Panc1 (cell line): ENCODE results near the gene SLC9A9. TPM values are rescaled to one million over a fixed set of nuclear protein-coding genes. Genes with fewer than 3 reads are reported as not detected.

Experiments used
- ATAC-seq: fragments of 200-7000 bp; cut with Tn5 transposase; 2 replicates; pipeline ENCODE4 v1.9.1; 2020; ENCODE audit warnings: mild to moderate bottlenecking, moderate library complexity
- BruUV-seq: library from RNA; stranded (reverse); fragments of 400-500 nt; replicated peaks from 2 replicates; lab custom pipeline; 2021; lab: Mats Ljungman, UMichigan
- CTCF ChIA-PET: fragments of 300-600 bp; sonication (Branson Sonifier 250); formaldehyde crosslinking; loops from one replicate; lab custom pipeline; 2022; ENCODE audit warnings: antibody characterized with exemption; lab: Charles Lee
- POLR2A ChIA-PET: fragments of 300-600 bp; sonication (Branson Sonifier 250); formaldehyde crosslinking; loops from one replicate; lab custom pipeline; 2022; ENCODE audit warnings: antibody characterized with exemption; lab: Charles Lee
- DNase-seq: peaks from one replicate; pipeline ENCODE4 v3.0.0-alpha.2; 2010; ENCODE audit warnings: low read depth, low spot score
- H3K27ac ChIP-seq: 2 replicates; pipeline ENCODE4 v1.5.1; 2011; ENCODE audit warnings: mild to moderate bottlenecking, low read length, inconsistent platforms
- H3K27me3 ChIP-seq: fragments of 200-500 bp; sonication (Bioruptor generic); 2 replicates; pipeline ENCODE4 v1.6.0; 2014; ENCODE audit warnings: low read length, inconsistent platforms; ENCODE audit not compliant: control insufficient read depth, insufficient read depth
- H3K36me3 ChIP-seq: fragments of 200-500 bp; sonication (Bioruptor generic); 2 replicates; pipeline ENCODE4 v1.5.1; 2014; ENCODE audit warnings: inconsistent platforms, mild to moderate bottlenecking, low read length, moderate library complexity; ENCODE audit not compliant: control insufficient read depth, insufficient read depth
- H3K4me1 ChIP-seq: 2 replicates; pipeline ENCODE4 v1.5.1; 2011; ENCODE audit warnings: inconsistent platforms, mild to moderate bottlenecking, low read length, moderate library complexity; ENCODE audit not compliant: control insufficient read depth, insufficient read depth
- H3K4me3 ChIP-seq, 2 experiments: 2 replicates each; pipeline ENCODE4 v1.5.1; 2011 to 2012; ENCODE audit warnings: low read depth in 2 of 2, low read length in 2 of 2, mild to moderate bottlenecking in 2 of 2, inconsistent platforms in 1 of 2, moderate library complexity in 1 of 2
- H3K9me3 ChIP-seq: fragments of 200-500 bp; sonication (Bioruptor generic); 2 replicates; pipeline ENCODE4 v1.5.1; 2014; ENCODE audit warnings: low read depth, mild to moderate bottlenecking, inconsistent platforms, low read length, moderate library complexity; ENCODE audit not compliant: control insufficient read depth, insufficient read depth
- CTCF ChIP-seq: fragments of 450-650 bp; IDR thresholded peaks from 2 replicates; pipeline ENCODE4 v1.5.1; 2017; ENCODE audit warnings: mild to moderate bottlenecking
- POLR2AphosphoS5 ChIP-seq: IDR thresholded peaks from 2 replicates; pipeline ENCODE4 v1.6.1; 2012; ENCODE audit warnings: mild to moderate bottlenecking, low read depth, low read length, moderate library complexity
- REST ChIP-seq, 2 experiments: IDR thresholded peaks; 2 replicates each; pipeline ENCODE4 v1.6.1; 2011 to 2012; ENCODE audit warnings: low read depth in 2 of 2, control low read depth in 1 of 2, low read length in 1 of 2, mild to moderate bottlenecking in 1 of 2, moderate library complexity in 1 of 2; ENCODE audit not compliant: insufficient read depth in 1 of 2
- SIN3A ChIP-seq: IDR thresholded peaks from 2 replicates; pipeline ENCODE4 v1.6.1; 2012; ENCODE audit warnings: low read depth, mild to moderate bottlenecking, low read length, moderate library complexity, borderline replicate concordance; ENCODE audit not compliant: insufficient read depth
- TCF7L2 ChIP-seq: IDR thresholded peaks from 2 replicates; pipeline ENCODE4 v1.6.1; 2011; ENCODE audit warnings: mild to moderate bottlenecking, low read depth, low read length, inconsistent platforms
- in situ Hi-C: cut with HindIII; loops from 2 replicates; pipeline ENCODE4 v1.10.0; 2016; ENCODE audit warnings: low sequenced_read_pairs, low pct_unique_long_range_greater_than_20kb
- intact Hi-C: fragments of 100-400 bp; cut with micrococcal nuclease; formaldehyde crosslinking; loops from one replicate; pipeline ENCODE4 v1.10.0; 2022; ENCODE audit not compliant: unreplicated experiment
- total RNA-seq: library from RNA; stranded (reverse); gene quantifications from one replicate; pipeline ENCODE4 v1.2.1, GENCODE V29; 2021; ENCODE audit not compliant: unreplicated experiment

SLC9A9 gene
- total RNA-seq, 1 experiment from 2014 or later = not detected

DNA sequence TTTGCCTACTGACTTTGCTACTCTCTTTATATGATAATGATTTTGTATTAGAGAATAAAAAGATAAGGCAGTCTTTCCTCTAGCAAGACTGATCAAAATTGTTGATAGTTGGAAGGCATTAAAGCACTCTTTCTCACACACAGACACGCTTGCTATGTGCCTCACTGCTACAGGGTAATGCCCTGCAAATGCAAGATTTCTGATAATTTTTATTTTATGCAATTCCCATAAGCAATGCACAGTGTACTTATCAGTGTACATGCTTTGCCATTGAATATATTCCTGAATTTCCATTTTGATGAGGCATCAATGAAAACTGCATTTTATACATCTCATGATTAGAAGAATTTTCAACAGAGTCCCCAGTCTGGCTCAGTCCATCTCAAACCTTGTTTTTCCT lies 465.5 kb downstream of the SLC9A9 start:
- TF ChIP-seq SIN3A (no peak), CTCF (no peak)
- Histone ChIP-seq H3K27me3 (no peaks in the 10 kb centered on the region), H3K4me1 (no peaks in the 10 kb centered on the region), H3K4me3 (no peak overlapping the region), H3K36me3 (no peaks in the 10 kb centered on the region), H3K9me3 (no peaks in the 10 kb centered on the region), H3K27ac (no peak overlapping the region)
- BruUV-seq = no TSS peak
- ChIA-PET CTCF (no interaction called here), POLR2A (no interaction called here)
- intact Hi-C loops = no loop called here
- DNase-seq (no peak), ATAC-seq (no peak)
- in situ Hi-C loops = no loop called here

- no peaks in the 10 kb centered on the region for H3K9me3 ChIP-seq
- DNase-seq = no peak
- no peak overlapping the region for H3K4me3 ChIP-seq
- no peaks in the 10 kb centered on the region for H3K4me1 ChIP-seq
- in situ Hi-C loops = no loop called here
- POLR2A ChIA-PET = no interaction called here
- no peak for TF ChIP-seq POLR2AphosphoS5
- no peak for TF ChIP-seq REST (IDR thresholded peaks at IDR 0.05; ENCODE audit: insufficient read depth in 1 of 2, low read depth in 2 of 2, low read length in 1 of 2)
- TF ChIP-seq TCF7L2 = no peak
- no peak for TF ChIP-seq CTCF
- TF ChIP-seq SIN3A = no peak
- BruUV-seq = no TSS peak
- CTCF ChIA-PET = no interaction called here
- no peak overlapping the region for H3K27ac ChIP-seq
- intact Hi-C loops = no loop called here
- no peak for ATAC-seq
- no peaks in the 10 kb centered on the region for H3K27me3 ChIP-seq
- no peaks in the 10 kb centered on the region for H3K36me3 ChIP-seq
Observed at GRCh38 chr3:143380449-143380848, 467.8 kb downstream of the SLC9A9 start.
